ENCODE measurements around the gene GRID1.

GRID1 gene

DNA sequence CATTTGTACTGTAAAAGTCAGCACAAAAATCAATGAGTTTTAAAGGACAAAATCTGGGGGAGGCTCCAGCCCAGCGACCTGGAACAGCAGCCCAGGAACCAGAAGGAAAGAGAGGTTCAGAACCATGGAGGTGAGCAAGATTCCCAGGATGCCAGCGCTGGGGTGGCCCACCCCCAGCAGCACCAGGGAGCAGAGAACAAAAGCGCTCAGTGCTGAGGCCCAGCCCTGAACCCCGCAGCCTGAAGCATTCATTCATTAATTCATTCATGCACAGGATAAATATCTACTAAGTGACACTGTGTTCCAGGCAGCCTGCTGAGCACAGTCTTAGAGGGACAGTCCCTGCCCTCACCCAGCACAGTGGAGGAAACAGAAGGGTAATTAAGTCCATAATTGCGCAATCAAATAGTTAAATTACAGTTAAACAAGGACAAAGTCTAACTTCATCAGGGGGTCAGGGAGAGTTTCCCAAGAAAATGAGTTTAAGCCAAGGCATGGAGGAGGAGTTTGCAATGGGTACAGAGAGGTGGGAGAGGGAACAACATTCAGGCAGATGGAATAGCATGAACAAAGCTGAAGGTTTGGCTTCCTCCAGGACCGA lies 202.3 kb downstream of the GRID1 start:
- Histone ChIP-seq H3K36me3 (ENCODE audit: insufficient read depth, low read depth, low read length) (no peaks in the 10 kb centered on the region), H3K27ac (ENCODE audit: low read length) (no peak overlapping the region), H3K4me3 (ENCODE audit: low read length) (no peak overlapping the region), H3K9me3 (ENCODE audit: insufficient read depth, low read depth, low read length) (no peaks in the 10 kb centered on the region), H3K27me3 (ENCODE audit: insufficient read depth, low read length) (no peaks in the 10 kb centered on the region), H3K9ac (ENCODE audit: low read depth, low read length) (no peak overlapping the region), H3K4me1 (ENCODE audit: insufficient read depth, low read length) (no peaks in the 10 kb centered on the region)

DNA sequence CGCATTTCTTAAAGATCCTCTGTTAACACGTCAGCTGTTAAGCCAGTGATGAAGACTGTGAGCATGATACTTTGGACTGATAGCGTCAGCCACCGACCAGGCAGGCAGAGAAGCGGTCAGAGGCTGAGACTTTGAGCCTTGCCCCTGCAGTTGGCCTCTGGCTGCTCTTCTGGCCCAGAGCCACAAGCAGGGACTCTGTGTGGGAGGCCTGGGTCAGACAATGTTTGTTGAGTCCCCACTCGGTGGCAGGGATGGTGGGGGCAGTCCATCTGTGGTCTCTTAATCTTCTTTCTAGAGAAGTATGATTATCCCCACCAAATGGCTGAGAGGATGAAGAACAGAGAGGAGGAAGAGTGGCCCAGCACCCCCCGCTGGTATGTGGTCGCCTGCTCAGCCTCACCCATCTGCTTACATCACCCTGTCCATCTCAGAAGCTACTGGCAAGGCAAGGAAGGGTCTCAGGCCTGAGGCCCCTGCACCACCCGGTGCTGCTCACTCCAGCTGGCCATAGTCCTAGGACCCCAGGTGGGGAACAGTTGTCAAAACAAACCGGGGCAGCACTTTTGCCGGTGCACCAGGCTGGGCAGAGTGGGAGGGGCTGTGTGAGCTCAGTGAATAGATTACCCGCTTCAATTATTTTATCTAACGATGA lies 202.9 kb downstream of the GRID1 start:
- Histone ChIP-seq H3K36me3 (ENCODE audit: insufficient read depth, low read depth, low read length) (no peaks in the 10 kb centered on the region), H3K9ac (ENCODE audit: low read depth, low read length) (no peak overlapping the region), H3K9me3 (ENCODE audit: insufficient read depth, low read depth, low read length) (no peaks in the 10 kb centered on the region), H3K4me3 (ENCODE audit: low read length) (no peak overlapping the region), H3K27me3 (ENCODE audit: insufficient read depth, low read length) (no peaks in the 10 kb centered on the region), H3K27ac (ENCODE audit: low read length) (no peak overlapping the region), H3K4me1 (ENCODE audit: insufficient read depth, low read length) (no peaks in the 10 kb centered on the region)

DNA sequence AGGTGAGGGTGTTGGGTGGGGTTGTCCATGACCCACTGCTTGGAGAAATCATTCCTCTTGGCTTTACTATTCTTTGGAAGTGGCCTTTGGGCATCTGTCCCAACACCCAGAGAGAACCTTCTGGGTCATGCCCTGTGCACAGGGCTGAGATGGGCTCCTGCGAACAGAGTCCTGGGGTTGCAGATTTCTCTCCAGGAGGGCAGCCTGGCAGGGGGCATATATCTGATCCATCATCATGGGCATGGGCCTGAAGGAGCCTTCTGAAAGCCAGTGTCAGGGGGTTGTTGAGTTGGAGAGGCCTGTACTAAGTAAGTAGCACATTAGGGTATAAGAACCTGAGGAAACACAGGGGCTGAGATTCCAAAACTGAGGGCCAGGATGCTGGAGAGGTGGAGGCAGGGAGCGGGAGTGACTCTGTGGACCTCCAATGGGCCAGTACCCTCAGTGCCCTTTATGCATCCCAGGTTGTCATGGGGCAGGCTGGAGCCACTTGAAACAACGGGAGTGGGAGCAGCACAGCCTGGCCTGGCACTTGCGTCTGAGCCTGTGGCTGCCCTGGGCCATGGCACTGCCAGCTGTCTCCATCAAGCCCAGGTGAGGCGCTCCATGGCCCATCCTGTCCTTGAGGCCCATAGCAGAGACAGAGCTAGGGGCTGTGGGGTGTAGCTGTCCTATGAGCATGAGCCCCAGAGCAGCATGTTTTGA lies 203.7 kb downstream of the GRID1 start:
- Histone ChIP-seq H3K27me3 (ENCODE audit: insufficient read depth, low read length) (no peaks in the 10 kb centered on the region), H3K9ac (ENCODE audit: low read depth, low read length) (no peak overlapping the region), H3K4me1 (ENCODE audit: insufficient read depth, low read length) (no peaks in the 10 kb centered on the region), H3K4me3 (ENCODE audit: low read length) (no peak overlapping the region), H3K27ac (ENCODE audit: low read length) (no peak overlapping the region), H3K9me3 (ENCODE audit: insufficient read depth, low read depth, low read length) (no peaks in the 10 kb centered on the region), H3K36me3 (ENCODE audit: insufficient read depth, low read depth, low read length) (no peaks in the 10 kb centered on the region)

DNA sequence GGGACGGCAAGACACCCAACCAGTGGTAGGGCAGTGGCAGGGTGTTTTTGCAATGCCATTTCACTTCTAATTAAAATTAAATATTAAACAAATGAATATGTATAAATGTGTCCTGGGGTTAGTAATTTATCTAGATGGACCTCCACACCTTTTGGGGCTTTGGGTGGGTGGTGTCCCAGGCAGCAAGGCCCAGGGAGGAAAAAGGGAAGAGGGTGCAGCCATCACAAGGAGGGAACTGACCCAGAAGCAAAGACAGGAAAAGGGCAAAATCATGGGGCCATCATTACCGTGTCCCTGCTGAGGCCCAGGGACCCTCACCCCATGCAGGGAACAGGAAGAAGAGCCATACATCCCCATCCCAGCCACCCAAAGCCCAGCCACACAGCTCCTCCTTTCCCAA lies 204.6 kb downstream of the GRID1 start:
- no peaks in the 10 kb centered on the region for H3K4me1 ChIP-seq (ENCODE audit: insufficient read depth, low read length)
- H3K27me3 ChIP-seq (ENCODE audit: insufficient read depth, low read length): no peaks in the 10 kb centered on the region
- no peak overlapping the region for H3K9ac ChIP-seq (ENCODE audit: low read depth, low read length)
- H3K27ac ChIP-seq (ENCODE audit: low read length): no peak overlapping the region
- H3K36me3 ChIP-seq (ENCODE audit: insufficient read depth, low read depth, low read length): no peaks in the 10 kb centered on the region
- no peaks in the 10 kb centered on the region for H3K9me3 ChIP-seq (ENCODE audit: insufficient read depth, low read depth, low read length)
- no peak overlapping the region for H3K4me3 ChIP-seq (ENCODE audit: low read length)

DNA sequence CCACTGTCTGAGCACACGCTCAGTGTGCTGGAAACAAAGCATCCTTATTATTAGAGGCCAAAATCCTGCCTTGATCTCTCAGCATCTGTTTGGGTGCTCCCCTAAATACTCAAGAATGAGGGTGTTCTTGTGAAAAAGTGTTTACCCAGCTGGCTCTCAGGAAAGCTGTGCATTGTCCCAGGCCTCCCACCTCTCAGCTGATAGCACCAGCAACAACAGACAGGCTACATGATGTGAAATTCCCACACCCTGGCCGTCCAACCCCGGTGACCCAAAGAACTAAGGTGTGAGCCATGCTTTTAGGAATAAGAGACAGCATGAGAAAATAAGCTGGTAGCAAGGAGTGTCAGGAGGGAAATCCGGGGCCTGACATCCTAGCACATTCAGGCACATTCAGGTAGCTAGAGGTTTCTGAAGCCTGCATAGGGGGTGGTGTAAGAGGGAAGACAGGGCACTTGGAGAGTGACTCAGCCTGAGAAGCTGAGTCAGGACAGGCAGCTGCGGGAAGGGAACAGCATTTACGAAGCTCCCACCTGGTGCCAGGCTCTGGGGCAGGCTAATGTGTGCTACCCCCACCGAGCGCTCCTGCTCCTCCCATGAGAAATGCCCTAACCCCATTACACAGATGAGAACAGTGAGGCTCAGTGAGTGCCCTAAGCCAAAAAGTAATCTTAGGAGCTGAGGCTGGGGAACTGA lies 205.6 kb downstream of the GRID1 start:
- H3K4me1 ChIP-seq (ENCODE audit: insufficient read depth, low read length): no peaks in the 10 kb centered on the region
- no peaks in the 10 kb centered on the region for H3K9me3 ChIP-seq (ENCODE audit: insufficient read depth, low read depth, low read length)
- H3K4me3 ChIP-seq (ENCODE audit: low read length): no peak overlapping the region
- no peaks in the 10 kb centered on the region for H3K27me3 ChIP-seq (ENCODE audit: insufficient read depth, low read length)
- no peak overlapping the region for H3K27ac ChIP-seq (ENCODE audit: low read length)
- no peak overlapping the region for H3K9ac ChIP-seq (ENCODE audit: low read depth, low read length)
- no peaks in the 10 kb centered on the region for H3K36me3 ChIP-seq (ENCODE audit: insufficient read depth, low read depth, low read length)

DNA sequence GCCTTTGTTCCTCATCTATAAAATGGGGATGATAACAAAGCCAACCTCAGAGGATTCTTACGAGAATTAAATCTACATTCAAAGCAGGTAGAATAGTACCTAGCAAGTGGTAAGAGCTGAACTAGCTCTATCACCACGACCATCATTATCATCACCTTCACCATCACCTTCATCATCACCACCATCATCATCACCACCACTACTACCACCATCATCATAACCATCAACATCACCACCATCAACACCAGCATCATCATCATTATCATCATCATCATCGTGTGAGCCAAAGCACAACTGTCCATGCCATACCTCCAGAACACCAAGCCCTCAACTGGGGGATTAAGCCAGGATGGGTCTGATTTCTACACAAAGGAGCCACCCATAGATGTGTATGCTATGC lies 206.8 kb downstream of the GRID1 start:
- no peak overlapping the region for H3K4me3 ChIP-seq (ENCODE audit: low read length)
- H3K27ac ChIP-seq (ENCODE audit: low read length): no peak overlapping the region
- H3K36me3 ChIP-seq (ENCODE audit: insufficient read depth, low read depth, low read length): no peaks in the 10 kb centered on the region
- H3K4me1 ChIP-seq (ENCODE audit: insufficient read depth, low read length): no peaks in the 10 kb centered on the region
- no peaks in the 10 kb centered on the region for H3K27me3 ChIP-seq (ENCODE audit: insufficient read depth, low read length)
- H3K9ac ChIP-seq (ENCODE audit: low read depth, low read length): no peak overlapping the region
- H3K9me3 ChIP-seq (ENCODE audit: insufficient read depth, low read depth, low read length): no peaks in the 10 kb centered on the region

DNA sequence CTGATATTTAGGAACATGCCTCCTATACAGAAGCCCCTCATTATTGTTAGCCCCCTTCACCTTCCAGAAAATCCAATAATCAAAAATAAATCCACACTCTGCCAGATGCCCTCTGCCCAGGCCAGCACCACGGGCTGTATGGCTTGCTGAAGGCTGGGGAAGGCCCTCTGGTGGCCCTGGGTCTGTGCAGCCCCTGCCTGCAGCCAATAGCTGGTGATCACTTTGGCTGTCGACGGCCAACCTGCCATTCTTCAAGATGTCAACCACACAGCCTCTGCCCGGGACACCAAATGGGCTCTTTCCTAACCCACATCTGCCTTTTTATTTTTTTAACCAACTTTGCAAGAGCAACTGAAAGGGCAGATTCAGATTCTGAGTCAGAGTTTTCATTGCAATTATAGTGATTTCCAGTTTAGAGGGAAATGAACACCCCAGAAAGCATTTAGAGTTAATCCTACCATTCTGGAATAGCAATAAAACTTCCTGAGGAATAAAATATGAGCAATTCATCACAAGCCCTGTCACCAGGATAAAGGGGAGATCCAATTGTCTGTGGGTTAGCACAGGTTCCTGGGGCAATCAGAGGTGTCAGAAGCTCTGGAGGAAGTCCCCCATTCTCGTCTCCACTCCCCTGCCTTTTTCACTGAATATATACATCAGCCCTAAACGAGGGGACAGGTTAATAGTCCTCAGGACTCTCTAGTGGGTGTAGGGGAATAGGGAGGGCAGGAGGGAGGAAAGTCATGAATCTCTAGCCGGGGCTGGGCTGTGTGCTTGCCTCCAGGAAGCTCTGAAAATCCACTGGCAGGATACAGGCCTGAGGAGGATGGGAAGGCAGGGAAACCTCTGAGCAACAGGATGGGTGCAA lies 211.3 kb downstream of the GRID1 start:
- no peaks in the 10 kb centered on the region for H3K9me3 ChIP-seq (ENCODE audit: insufficient read depth, low read depth, low read length)
- H3K4me3 ChIP-seq (ENCODE audit: low read length): no peak overlapping the region
- no peaks in the 10 kb centered on the region for H3K36me3 ChIP-seq (ENCODE audit: insufficient read depth, low read depth, low read length)
- no peaks in the 10 kb centered on the region for H3K27me3 ChIP-seq (ENCODE audit: insufficient read depth, low read length)
- no peak overlapping the region for H3K27ac ChIP-seq (ENCODE audit: low read length)
- no peaks in the 10 kb centered on the region for H3K4me1 ChIP-seq (ENCODE audit: insufficient read depth, low read length)
- no peak overlapping the region for H3K9ac ChIP-seq (ENCODE audit: low read depth, low read length)

DNA sequence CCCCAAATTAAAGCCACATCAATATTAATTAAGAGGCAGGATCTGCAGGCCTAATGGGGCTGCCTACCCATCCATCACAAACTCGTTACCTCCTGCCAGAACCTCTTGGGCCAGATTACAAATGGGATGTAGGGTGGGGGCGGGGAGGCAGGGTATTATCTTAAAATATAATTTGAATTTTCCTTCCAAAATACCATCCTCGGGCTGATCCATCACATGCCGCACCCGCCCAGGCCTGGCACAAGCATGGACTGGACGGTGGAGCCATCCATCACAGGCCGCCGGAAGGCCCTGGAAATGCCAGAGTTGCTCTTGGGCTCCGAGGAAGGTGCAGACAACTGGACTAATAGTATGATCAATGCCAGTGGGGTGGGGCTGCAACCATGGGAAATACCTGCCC lies 212.8 kb downstream of the GRID1 start:
- Histone ChIP-seq H3K9me3 (ENCODE audit: insufficient read depth, low read depth, low read length) (no peaks in the 10 kb centered on the region), H3K27me3 (ENCODE audit: insufficient read depth, low read length) (no peaks in the 10 kb centered on the region), H3K9ac (ENCODE audit: low read depth, low read length) (no peak overlapping the region), H3K36me3 (ENCODE audit: insufficient read depth, low read depth, low read length) (no peaks in the 10 kb centered on the region), H3K27ac (ENCODE audit: low read length) (no peak overlapping the region), H3K4me3 (ENCODE audit: low read length) (no peak overlapping the region), H3K4me1 (ENCODE audit: insufficient read depth, low read length) (no peaks in the 10 kb centered on the region)

DNA sequence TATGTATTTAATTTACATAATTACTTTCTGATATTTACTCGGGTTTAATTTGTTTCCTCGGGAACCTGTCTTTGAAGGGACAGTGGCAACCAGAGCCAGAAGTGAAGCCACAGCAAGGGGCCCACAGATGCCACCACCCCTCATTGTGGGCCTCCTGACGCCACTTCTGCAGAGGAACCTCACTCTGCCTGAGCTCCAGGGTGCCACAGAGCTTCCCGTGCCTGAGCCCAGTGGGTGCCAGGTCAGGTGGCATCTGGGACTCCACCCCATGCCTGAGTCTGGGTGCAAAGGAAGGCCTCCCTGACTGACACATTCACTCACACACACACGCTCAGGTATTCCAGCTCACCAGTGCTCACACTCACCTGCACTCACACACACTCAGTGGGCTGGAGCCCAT lies 213.7 kb downstream of the GRID1 start:
- H3K9me3 ChIP-seq (ENCODE audit: insufficient read depth, low read depth, low read length): no peaks in the 10 kb centered on the region
- no peaks in the 10 kb centered on the region for H3K4me1 ChIP-seq (ENCODE audit: insufficient read depth, low read length)
- no peak overlapping the region for H3K27ac ChIP-seq (ENCODE audit: low read length)
- no peak overlapping the region for H3K9ac ChIP-seq (ENCODE audit: low read depth, low read length)
- H3K36me3 ChIP-seq (ENCODE audit: insufficient read depth, low read depth, low read length): no peaks in the 10 kb centered on the region
- no peak overlapping the region for H3K4me3 ChIP-seq (ENCODE audit: low read length)
- no peaks in the 10 kb centered on the region for H3K27me3 ChIP-seq (ENCODE audit: insufficient read depth, low read length)

DNA sequence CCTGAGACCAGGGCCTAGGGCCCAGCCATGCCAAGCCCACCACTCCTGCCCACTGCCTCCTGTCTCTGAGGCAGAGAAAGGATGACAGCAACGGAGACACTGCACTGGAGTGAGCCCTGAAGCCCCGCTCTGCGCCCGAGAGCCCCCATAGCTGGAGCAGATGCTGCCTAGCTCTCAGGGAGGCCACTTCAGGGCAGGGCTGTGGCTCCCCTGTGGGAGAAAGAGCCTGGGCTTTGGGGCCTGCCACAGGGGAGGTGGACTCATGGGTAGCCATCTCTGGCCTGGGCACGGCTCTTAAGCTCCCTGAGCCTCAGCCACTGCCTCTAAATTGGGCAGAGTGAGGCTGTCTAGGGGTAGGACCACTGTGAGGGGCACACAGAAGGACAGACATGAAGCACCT lies 214.2 kb downstream of the GRID1 start:
- H3K4me3 ChIP-seq (ENCODE audit: low read length): no peak overlapping the region

DNA sequence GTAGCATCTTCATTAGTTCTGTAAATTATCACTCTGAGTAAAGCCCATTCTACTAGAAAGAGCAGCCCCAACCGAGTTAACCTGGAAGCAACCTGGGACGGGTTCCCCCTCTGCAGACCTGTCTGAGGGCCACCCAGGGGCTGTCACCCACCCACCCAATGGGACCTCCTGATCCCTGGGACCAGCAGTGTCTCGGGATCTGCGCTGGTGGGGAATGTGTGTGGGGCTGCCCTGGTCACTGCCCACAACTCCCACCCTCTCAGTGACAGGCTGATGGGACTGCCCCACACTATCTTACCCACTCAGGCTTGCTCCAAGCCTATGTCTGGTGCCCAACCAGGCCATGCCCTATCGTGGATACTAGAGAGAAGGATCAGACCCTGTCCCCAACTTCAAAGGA lies 215.0 kb downstream of the GRID1 start:
- Histone ChIP-seq H3K27me3 (ENCODE audit: insufficient read depth, low read length) (no peaks in the 10 kb centered on the region), H3K9me3 (ENCODE audit: insufficient read depth, low read depth, low read length) (no peaks in the 10 kb centered on the region), H3K4me1 (ENCODE audit: insufficient read depth, low read length) (no peaks in the 10 kb centered on the region), H3K9ac (ENCODE audit: low read depth, low read length) (no peak overlapping the region), H3K27ac (ENCODE audit: low read length) (no peak overlapping the region), H3K4me3 (ENCODE audit: low read length) (no peak overlapping the region), H3K36me3 (ENCODE audit: insufficient read depth, low read depth, low read length) (no peaks in the 10 kb centered on the region)

More for the DNA sequence above, 214.2 kb downstream of the GRID1 start:
- no peak overlapping the region for H3K27ac ChIP-seq (ENCODE audit: low read length)
- no peaks in the 10 kb centered on the region for H3K27me3 ChIP-seq (ENCODE audit: insufficient read depth, low read length)
- H3K4me1 ChIP-seq (ENCODE audit: insufficient read depth, low read length): no peaks in the 10 kb centered on the region
- no peaks in the 10 kb centered on the region for H3K36me3 ChIP-seq (ENCODE audit: insufficient read depth, low read depth, low read length)
- no peaks in the 10 kb centered on the region for H3K9me3 ChIP-seq (ENCODE audit: insufficient read depth, low read depth, low read length)
- no peak overlapping the region for H3K9ac ChIP-seq (ENCODE audit: low read depth, low read length)

Measured in iPS-20b (cell line).